ENCODE measurements around the gene CCDC102B. TPM values are rescaled to one million over a fixed set of nuclear protein-coding genes. Genes with fewer than 3 reads are reported as not detected.

The CCDC102B gene
- total and polyA plus RNA-seq, 2 of the 8 experiments (the other 6 are each of a cell fraction or from before 2014, with no cell fraction given), result 0.80 to 1.1 TPM

GRCh38 chr18:69022426-69022825 lies 224.5 kb downstream of the CCDC102B start:
- Histone ChIP-seq H2BK5ac (ENCODE audit: low read depth, low read length) (no peak overlapping the region), H2AK5ac (ENCODE audit: low read depth, low read length) (no peak overlapping the region), H3K14ac (ENCODE audit: insufficient read length) (no peak overlapping the region), H2BK15ac (ENCODE audit: low read length) (no peak overlapping the region), H3K23ac (ENCODE audit: insufficient read length) (no peak overlapping the region), H2BK120ac (replicated peaks; ENCODE audit: low read depth, low read length) (no peak overlapping the region), H3K27me3 (replicated peaks in 1 of 4; ENCODE audit: control insufficient read depth in 3 of 4, extremely low read depth in 1 of 4, insufficient read depth in 3 of 4, low read length in 3 of 4) (no peaks in the 10 kb centered on the region), H3K79me1 (ENCODE audit: low read depth, low read length) (no peaks in the 10 kb centered on the region), H2BK12ac (ENCODE audit: low read depth, low read length) (no peak overlapping the region), H3K4ac (replicated peaks; ENCODE audit: insufficient read length, low read depth, low read length) (no peak overlapping the region), H3K18ac (ENCODE audit: extremely low read depth, low read length) (no peak overlapping the region), H4K91ac (replicated peaks; ENCODE audit: insufficient read length, low read length) (no peak overlapping the region), H4K8ac (ENCODE audit: extremely low read depth, insufficient read depth, low read length) (no peak overlapping the region), H2BK20ac (ENCODE audit: low read length) (no peak overlapping the region), H3K9ac (replicated peaks in 1 of 4; ENCODE audit: extremely low read depth in 1 of 4, low read depth in 3 of 4, low read length in 3 of 4) (no peak overlapping the region), H3K27ac (ENCODE audit: low read depth, low read length) (no peak overlapping the region), H3K4me1 (replicated peaks in 1 of 4; ENCODE audit: control insufficient read depth in 3 of 4, insufficient read depth in 4 of 4, low read length in 3 of 4) (no peaks in the 10 kb centered on the region), H3K36me3 (ENCODE audit: control insufficient read depth in 2 of 4, insufficient read depth in 4 of 4, low read length in 3 of 4) (no peaks in the 10 kb centered on the region), H3K4me2 (ENCODE audit: insufficient read depth in 1 of 2, low read depth in 2 of 2, low read length in 2 of 2) (no peak overlapping the region), H2AFZ (ENCODE audit: low read length) (no peak overlapping the region), H3K4me3 (ENCODE audit: extremely low read depth in 1 of 4, insufficient read depth in 2 of 4, low read depth in 3 of 4, low read length in 4 of 4) (no peak overlapping the region), H4K20me1 (replicated peaks in 1 of 2; ENCODE audit: control insufficient read depth in 1 of 2, insufficient read depth in 2 of 2, low read length in 2 of 2) (no peaks in the 10 kb centered on the region), H3K56ac (replicated peaks; ENCODE audit: insufficient read length, low read depth, low read length) (no peak overlapping the region), H4K5ac (ENCODE audit: insufficient read length, low read depth, low read length) (no peak overlapping the region), H3K9me3 (ENCODE audit: insufficient read depth in 2 of 2, low read depth in 1 of 2, low read length in 1 of 2) (no peaks in the 10 kb centered on the region), H3K23me2 (ENCODE audit: low read depth, low read length) (no peaks in the 10 kb centered on the region), H3K79me2 (ENCODE audit: control insufficient read depth in 1 of 2, insufficient read depth in 2 of 2, low read length in 2 of 2) (no peaks in the 10 kb centered on the region)
- FAIRE-seq (no peak), DNase-seq (ENCODE audit: low read depth in 1 of 2, low spot score in 2 of 2) (no peak)
- POLR2A ChIA-PET (ENCODE audit: partially characterized antibody), result no interaction called here
- WGBS, 2 experiments (ENCODE audit: extremely low coverage in 1 of 2, insufficient coverage in 1 of 2, insufficient read length in 1 of 2, insufficient replicate concordance in 2 of 2, low coverage in 1 of 2, low lambda C conversion rate in 2 of 2, missing lambda C conversion rate in 1 of 2), result 96% methylated on average over 1 of the region's 1 CpG; no CpG with 5 or more reads in 1 of the 2 experiments
- no peak for TF ChIP-seq POLR2AphosphoS5 (IDR thresholded peaks at IDR 0.05; ENCODE audit: low read depth, low read length)
- TF ChIP-seq EGR1 (IDR thresholded peaks at IDR 0.05; ENCODE audit: borderline replicate concordance, low read depth, low read length), result no peak
- TF ChIP-seq BRCA1 (IDR thresholded peaks at IDR 0.05; ENCODE audit: low read depth, low read length), result no peak
- TF ChIP-seq TBP (IDR thresholded peaks at IDR 0.05; ENCODE audit: low read depth, low read length), result no peak
- no peak for TF ChIP-seq ASH2L (IDR thresholded peaks at IDR 0.05; ENCODE audit: low read length)
- TF ChIP-seq SUZ12 (IDR thresholded peaks at IDR 0.05; ENCODE audit: low read length), result no peak
- TF ChIP-seq KDM1A (IDR thresholded peaks at IDR 0.05; ENCODE audit: borderline replicate concordance, low read length), result no peak
- TF ChIP-seq SRF (IDR thresholded peaks at IDR 0.05; ENCODE audit: low read depth, low read length), result no peak
- TF ChIP-seq JUN (IDR thresholded peaks at IDR 0.05; ENCODE audit: low read depth, low read length), result no peak
- TF ChIP-seq RNF2 (IDR thresholded peaks at IDR 0.05; ENCODE audit: borderline replicate concordance, low read depth, low read length, missing control alignments, poor library complexity, severe bottlenecking), result no peak
- no peak for TF ChIP-seq GABPA (IDR thresholded peaks at IDR 0.05; ENCODE audit: borderline replicate concordance, insufficient read depth, low read length)
- TF ChIP-seq NRF1 (IDR thresholded peaks at IDR 0.05; ENCODE audit: low read depth, low read length), result no peak
- CTCF ChIA-PET (ENCODE audit: partially characterized antibody), result interaction anchor here (0.6 to 1.1 kb wide), 3 partner anchors 8 to 127 kb away, joined by 3 read pairs; no protein-coding TSS in a partner anchor
